ENCODE results near the gene PPFIA3.
A peak's percentile ranks its signal among the peaks of the same experiment; 100 is the strongest.

The PPFIA3 gene

DNA sequence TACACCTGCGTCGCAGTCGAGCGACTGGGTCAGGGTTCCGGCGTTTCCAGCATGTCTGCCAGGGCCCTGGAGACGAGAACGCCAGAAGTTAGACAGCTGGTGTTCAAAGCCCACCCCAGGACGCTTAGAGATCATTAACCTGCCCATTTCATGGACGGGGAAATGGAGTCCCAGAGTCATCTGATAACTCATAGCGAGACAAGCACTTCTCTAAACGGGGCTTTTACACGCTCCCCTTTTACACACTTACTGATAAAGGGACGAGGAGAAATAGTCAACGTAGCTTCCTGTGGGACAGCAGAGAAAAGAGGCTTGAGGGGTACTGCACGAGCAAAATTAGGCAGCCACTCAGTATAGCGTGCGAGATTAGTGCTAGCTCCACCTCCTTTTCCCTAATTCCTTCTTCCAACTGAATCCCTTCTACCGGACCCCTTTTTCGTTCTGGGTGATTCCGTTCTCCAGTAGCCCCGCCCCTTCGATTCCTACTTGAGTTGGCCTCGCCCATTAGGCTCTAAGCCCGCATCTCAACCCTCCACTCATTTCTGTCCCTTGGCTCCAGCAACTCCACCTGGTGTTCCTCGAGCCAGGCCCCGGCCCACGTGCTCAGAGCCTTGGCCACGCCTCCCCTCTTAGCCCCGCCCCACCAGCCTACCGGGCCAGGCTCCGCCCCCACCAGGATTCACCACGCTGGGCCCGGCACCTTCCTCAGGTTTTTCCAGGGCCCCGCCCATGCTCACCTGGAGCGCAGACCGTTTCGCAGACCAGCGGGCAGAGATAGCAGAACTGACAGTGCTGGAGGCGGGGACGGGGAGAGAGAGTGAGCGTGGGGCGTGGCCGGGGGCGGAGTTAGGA lies 32.1 kb downstream of the PPFIA3 start:
- H3K27ac ChIP-seq, result peak overlapping the region; percentile 87
- ChIA-PET CTCF (interaction anchor here (0.8 to 1.3 kb wide), 2 partner anchors 37 to 47 kb away, joined by 3 to 6 read pairs; partner anchors contain the start of gene LIN7B), POLR2A (ENCODE audit: low non-redundant PET) (no interaction called here)
- TF ChIP-seq CTCF (conservative IDR thresholded peaks at IDR 0.05; ENCODE audit: low read depth), result no peak
- peak; percentile 92 for DNase-seq (ENCODE audit: low spot score)

DNA sequence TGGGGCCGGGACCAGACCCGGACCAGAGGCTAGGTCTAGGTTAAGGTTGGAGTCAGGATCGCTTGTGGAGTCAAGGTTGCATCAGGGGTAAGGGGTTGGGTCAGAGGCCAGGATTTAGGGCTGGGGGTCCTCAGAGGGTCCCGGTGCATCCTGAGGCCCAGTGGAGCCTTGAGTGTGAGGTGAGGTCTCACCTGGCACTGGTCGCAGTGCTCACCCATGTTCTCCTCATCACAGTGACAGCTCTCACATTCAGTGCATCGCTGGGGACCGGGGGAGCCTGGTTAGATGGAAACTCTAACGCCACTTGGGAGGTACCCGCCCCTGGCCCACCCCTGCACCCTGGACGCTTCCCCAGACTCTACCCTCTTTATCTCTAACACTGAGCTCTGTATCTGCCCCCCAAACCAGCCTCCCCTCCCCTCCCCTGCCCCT lies 32.8 kb downstream of the PPFIA3 start:
- H3K27ac ChIP-seq, result peak overlapping the region; percentile 87
- CTCF ChIA-PET, result interaction anchor here (0.8 kb wide), 1 partner anchor 38 kb away, joined by 3 read pairs; the partner anchor contains the start of gene LIN7B
- POLR2A ChIA-PET (ENCODE audit: low non-redundant PET), result interaction anchor here (0.6 kb wide), 1 partner anchor 31 kb away, joined by 3 read pairs; no protein-coding TSS in a partner anchor
- DNase-seq (ENCODE audit: low spot score), result no peak
- TF ChIP-seq CTCF (conservative IDR thresholded peaks at IDR 0.05; ENCODE audit: low read depth), result no peak

DNA sequence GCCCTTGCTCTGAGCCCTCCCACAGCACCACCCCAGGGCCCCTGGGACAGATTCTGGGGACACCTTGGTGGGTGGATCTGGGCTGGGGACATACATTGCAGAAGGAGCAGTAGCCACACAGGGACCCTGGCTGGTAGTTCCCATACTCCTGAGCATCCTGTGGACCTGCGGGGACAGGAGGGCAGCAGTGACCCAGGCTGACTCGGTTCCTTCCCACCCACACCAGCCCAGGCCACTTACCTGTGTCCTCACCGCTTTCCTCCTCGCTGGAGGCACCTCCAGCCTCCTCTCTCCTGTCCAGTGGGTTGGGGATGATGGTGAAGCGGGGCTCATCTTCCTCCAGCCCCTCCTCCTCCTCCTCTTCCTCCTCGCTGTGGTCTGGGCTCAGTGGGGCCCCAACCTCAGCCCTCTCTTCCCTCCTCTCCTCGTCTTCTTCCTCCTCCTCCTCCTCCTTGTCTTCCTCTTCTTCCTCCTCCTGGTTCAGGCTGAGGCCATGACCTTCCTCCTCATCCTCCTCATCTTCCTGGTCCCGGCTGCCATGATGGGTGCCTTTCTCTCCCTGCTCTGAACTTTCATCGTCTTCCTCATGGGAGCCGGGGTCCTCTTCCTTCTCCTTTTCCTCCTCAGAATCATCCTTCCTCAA lies 33.9 kb downstream of the PPFIA3 start:
- no peak for DNase-seq (ENCODE audit: low spot score)
- ChIA-PET POLR2A (ENCODE audit: low non-redundant PET) (no interaction called here), CTCF (no interaction called here)
- peak overlapping the region; percentile 87; the same call in 1 of the 2 replicates for H3K27ac ChIP-seq
- TF ChIP-seq CTCF (conservative IDR thresholded peaks at IDR 0.05; ENCODE audit: low read depth), result no peak

DNA sequence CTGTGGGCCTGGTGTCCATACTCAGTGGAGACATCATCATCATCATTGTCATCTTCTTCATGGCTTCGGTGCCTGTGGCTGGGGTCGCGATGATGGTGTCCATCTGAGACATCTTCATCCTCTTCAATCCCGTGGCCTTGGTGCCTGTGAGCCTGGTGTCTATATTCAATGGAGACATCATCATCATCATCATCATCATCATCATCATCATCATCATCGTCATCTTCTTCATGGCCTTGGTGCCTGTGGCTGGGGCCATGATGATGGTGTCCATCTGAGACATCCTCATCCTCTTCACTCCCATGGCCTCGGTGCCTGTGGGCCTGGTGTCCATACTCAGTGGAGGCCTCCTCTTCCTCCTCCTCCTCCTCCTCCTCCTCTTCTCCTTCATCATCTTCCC lies 34.9 kb downstream of the PPFIA3 start:
- ChIA-PET CTCF (interaction anchor here (1.2 kb wide), 1 partner anchor 56 kb away, joined by 3 read pairs; no protein-coding TSS in a partner anchor), POLR2A (ENCODE audit: low non-redundant PET) (no interaction called here)
- TF ChIP-seq CTCF (conservative IDR thresholded peaks at IDR 0.05; ENCODE audit: low read depth), result no peak
- no peak for DNase-seq (ENCODE audit: low spot score)
- H3K27ac ChIP-seq, result no peak overlapping the region

DNA sequence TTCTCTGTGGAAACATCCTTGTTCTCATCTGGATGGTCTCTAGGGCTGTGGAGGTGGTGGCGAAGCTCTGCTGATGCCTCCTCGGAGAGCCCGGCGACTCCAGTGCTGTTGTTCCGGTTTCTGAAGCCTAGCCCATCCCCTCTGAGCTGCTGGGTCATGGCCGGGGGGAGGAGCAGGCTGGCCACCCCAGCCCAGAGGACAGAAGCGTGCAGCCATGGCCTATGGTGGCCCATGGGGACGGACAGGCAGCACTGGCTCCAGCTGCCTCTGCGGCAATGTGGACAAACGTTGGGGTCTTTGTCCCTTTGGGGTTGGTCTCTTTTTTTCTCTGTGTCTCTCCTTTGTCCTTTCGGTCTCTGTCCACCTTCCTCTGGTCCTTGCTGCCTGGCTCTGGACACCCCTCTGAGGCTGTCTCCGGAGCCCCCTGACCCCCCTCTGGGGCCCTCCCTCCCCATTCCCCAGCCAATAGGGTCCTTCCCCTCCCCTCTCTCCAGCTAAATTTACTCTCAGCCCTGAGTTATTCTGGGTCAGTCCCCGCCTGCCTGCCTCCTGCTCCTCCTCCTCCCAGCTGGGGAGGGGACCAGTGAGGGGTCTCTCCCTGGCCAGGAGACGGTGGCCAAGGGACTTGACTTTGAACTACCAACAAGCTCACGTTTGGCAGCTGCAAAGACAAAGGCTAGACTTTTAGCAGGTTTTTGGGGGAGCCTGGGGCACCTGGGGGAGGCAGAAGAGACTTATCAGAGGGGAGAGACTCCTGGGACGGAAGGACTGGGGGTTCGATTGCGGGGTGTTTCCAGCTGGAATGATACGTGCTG lies 35.9 kb downstream of the PPFIA3 start, which contains the start of gene HRC:
Gene HRC (minus strand): TSS at position 392 of the 815 bp plus-strand sequence. CDS start 159 bp downstream, at position 233.
- ChIA-PET CTCF (interaction anchor here (1.2 kb wide), 1 partner anchor 57 kb away, joined by 3 read pairs; no protein-coding TSS in a partner anchor), POLR2A (ENCODE audit: low non-redundant PET) (no interaction called here)
- no peak within 1 kb of the TSS for H3K27ac ChIP-seq
- no peak for TF ChIP-seq CTCF (conservative IDR thresholded peaks at IDR 0.05; ENCODE audit: low read depth)
- DNase-seq (ENCODE audit: low spot score), result no peak
